Esophagus mucosa (tissue), 1 donor: Measurements from ENCODE around the gene LMAN1L. TPM values are rescaled to one million over a fixed set of nuclear protein-coding genes. Genes with fewer than 3 reads are reported as not detected.

Source experiments
- ATAC-seq: fragments of 200-7000 bp; cut with Tn5 transposase; one replicate; pipeline ENCODE4 v1.9.1; 2020
- total RNA-seq: library from RNA; stranded (reverse); gene quantifications from one replicate; pipeline ENCODE4 v1.2.4, GENCODE V29; 2023
- donor health status: DM: yes; HTN: yes; CAD: no.

Gene LMAN1L
- total RNA-seq, 1 donor from 2014 or later = not detected

- ATAC-seq = no peak
Measured at GRCh38 chr15:74838746-74839525, 26.3 kb downstream of the LMAN1L start.

DNA sequence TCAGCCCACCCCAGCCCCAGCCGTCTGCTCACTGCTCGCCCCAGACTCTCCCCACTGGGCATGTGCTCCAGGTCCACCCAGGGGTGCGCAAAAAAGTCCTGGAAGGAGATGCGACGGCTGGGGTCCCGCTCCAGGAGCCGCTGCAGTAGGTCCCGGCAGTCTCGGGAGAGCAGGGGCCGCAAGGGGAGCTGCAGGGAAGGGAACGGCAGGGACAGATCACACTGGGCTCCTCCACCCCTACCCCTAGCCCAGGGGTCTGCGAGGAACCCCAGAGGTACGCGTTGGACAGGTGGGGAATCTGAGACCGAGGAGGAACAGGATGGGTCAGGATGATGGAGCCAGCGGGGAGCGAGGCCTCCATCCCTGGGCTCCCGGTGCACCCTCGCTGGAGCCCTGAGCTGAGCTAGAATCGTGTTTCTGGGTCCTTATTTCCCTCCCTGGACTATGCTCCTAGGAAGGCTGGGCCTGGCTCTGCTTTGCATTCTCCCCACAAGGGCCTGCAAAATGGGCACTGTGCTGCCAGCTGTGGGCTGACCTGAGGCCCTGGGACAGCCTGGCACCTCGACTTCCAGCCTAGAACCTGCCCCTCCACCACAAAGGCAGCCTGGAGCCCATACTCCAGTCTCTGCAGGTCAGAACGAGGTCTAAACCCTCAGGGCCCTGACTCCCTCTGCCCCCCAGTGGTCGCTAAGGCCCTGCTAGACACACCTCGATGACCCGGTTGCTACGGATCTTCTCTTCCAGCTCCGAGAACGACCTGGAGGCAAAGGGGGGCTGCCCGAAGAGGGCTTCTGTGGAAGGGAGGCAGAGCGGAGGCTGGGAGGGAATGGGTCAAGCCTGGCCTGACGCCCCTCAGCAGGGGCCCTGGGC, 27.1 kb downstream of the LMAN1L start:
- no peak for ATAC-seq

DNA sequence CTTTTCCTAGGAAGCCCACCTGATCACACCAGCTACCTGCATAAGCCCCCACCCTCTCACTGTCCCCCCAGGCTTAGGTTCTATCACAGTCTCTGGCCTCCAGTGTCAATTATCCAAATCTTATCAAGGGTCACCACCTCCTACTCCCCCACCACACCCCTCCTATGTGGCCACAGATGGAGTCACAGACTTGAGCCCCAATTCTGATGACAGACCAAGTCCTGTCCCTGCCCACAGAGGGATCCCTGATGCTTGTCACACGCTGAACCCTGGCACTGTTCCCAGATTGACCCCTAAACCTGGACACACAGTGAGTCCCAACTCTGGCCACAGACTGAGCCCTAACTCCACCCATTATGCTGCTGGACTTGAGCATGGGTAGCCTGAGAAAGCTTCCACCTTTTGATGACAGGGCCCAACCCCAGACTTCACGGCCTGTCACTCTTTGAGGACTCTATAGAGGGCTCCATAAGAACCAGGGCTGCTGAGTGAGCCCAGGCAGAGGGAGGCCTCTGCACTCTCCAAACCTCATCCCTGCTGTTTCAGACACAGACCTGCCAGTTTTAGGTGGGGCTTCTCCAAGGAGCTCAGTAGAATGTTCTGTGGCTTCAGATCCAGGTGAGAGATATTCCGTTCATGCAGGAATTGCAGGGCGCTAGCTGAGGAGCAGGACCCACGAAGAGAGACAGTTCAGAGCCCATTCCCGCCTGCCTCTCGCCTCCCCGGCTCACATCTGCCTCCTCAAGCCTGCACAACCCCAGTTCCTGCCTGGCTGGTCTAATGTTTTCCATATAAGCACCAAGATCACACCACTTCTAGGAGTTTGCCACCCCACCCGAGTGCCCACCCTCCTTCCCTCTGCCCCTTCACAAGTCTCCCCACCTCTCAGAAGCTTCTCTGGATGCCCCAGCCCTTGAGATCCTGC, 28.5 kb downstream of the LMAN1L start:
- no peak for ATAC-seq

DNA sequence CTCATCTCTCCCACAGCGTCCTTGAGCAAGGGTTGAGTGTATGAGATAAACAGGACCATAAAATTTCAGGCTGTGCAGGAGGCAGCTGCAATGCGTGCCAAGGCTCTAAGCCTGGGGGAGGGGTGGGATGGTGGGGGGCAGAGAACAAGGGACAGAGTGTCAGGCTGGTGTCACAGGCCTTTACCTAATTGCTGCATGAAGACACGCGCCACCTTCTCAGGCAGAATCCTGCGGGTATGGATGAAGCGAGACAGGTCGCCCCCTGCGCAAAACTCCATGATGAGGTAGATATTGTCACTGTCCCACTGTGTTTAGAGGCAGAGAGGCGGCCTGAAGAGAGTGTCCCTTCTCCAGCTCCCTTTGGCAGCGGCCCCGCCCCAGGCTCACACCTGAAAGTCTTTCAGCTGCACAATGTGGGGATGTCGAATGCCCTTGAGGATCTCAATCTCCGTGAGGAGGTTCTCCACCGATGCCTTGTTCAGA, 29.3 kb downstream of the LMAN1L start:
- ATAC-seq = no peak

- peak; percentile 89 for ATAC-seq
Measured at GRCh38 chr15:74842581-74843444, 30.2 kb downstream of the LMAN1L start, which contains the start of gene ULK3. ULK3 (minus strand) TSS chr15:74843156; CDS start chr15:74843105, 51 bp downstream.

- no peak for ATAC-seq
Measured at GRCh38 chr15:74843445-74843828, 30.8 kb downstream of the LMAN1L start.

DNA sequence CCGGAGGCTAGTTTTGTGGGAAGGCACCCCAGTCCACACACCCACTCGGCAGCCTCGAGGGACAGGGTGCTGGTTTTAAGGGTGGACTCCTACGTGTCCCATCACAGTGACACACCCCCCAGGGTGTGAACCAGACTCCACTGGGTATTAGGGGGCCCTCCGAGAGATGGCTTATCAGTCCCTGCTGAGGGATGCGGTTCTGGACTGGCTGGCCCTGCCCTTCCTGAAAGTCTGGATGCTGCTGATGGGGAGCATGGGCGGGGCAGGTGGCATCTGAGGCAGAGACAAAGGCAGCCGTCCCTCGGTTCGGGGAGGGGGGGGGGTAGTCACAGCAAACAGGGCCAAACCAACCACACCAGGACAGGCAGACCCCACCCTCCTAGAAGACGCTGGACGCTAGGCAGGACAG, 31.3 kb downstream of the LMAN1L start:
- ATAC-seq = peak; percentile 20

- no peak for ATAC-seq
Measured at GRCh38 chr15:74844319-74845207, 31.9 kb downstream of the LMAN1L start.

DNA sequence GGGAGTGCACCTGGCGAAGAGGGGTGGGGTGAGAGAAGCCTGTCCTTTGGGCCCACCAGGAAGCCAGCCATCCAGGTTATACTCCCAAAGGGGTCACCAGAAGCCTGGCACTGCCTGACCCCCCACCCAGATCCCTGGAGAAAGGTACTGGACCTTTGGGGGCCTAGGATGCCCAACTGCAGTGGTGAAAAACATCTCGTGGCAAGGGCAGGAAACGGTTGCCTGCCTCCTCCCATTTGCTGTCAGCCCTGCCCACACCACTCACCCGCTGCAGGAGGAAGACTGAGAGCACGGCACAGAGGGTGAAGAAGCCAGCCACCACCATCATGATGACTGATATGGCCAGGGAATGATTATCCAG, 32.6 kb downstream of the LMAN1L start:
- no peak for ATAC-seq

DNA sequence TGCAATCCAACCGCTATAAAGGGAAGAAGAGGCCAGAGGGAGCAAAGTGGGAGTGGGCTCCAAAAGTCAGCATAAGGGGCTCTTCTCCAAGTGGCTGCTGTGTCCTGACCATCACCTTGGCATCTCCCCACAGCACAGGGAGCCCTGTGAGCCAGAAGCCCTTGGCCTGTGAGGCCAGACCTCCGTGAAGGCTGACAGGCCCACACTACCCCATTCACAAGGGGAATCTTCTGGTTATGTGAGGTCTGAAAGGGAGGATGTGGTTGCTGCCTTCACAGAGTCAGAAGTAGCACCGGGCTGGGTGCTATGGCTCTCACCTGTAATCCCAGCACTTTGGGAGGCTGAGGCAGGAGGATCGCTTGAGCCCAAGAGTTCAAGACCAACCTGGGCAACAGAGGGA, 32.9 kb downstream of the LMAN1L start:
- ATAC-seq = no peak

- ATAC-seq = no peak
Measured at GRCh38 chr15:74847432-74847831, 34.8 kb downstream of the LMAN1L start.

DNA sequence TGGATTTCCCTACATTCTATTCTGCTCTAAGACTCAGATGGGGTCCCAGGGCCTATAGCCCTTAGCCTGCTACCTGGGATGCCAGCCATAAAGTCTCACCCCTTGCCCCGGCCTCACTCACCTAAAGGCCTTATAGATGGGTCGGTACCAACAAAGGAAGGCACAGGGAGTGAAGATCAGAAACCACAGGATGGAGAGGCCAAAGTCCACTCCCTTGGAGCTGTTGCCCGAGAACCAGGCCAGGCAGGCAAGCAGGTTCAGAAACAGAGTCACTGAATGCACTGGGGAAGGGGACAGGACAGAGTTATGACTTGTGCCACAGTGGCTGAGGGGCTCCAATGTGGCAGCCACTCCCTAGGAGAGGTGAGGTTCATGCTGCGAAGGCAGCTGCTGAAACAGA, 37.8 kb downstream of the LMAN1L start:
- ATAC-seq = no peak

DNA sequence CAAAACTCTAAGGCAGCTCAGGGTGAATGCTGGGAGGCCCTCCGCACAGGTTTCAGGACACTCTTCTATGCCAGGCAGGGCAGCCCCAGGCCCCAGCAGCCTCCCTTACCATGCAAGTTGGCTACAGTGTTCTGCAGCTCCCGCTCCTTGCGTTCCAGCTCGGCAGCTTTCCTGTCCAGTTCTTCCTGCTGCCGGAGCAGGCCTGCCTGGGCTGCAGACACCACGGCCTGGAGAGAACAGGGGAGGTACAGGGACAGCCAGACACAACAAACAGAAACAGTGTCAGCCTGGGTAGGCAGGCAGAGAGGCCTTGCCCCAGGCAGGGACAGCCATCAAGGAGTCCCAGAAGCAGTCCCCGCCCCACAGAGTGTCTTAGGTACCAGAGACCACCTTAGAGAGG, 39.3 kb downstream of the LMAN1L start:
- no peak for ATAC-seq

- ATAC-seq = no peak
Measured at GRCh38 chr15:74854453-74855022, 41.9 kb downstream of the LMAN1L start.

GRCh38 chr15:74855857-74856256, 43.2 kb downstream of the LMAN1L start:
- peak; percentile 30 for ATAC-seq

GRCh38 chr15:74856537-74856936, 43.9 kb downstream of the LMAN1L start:
- no peak for ATAC-seq

DNA sequence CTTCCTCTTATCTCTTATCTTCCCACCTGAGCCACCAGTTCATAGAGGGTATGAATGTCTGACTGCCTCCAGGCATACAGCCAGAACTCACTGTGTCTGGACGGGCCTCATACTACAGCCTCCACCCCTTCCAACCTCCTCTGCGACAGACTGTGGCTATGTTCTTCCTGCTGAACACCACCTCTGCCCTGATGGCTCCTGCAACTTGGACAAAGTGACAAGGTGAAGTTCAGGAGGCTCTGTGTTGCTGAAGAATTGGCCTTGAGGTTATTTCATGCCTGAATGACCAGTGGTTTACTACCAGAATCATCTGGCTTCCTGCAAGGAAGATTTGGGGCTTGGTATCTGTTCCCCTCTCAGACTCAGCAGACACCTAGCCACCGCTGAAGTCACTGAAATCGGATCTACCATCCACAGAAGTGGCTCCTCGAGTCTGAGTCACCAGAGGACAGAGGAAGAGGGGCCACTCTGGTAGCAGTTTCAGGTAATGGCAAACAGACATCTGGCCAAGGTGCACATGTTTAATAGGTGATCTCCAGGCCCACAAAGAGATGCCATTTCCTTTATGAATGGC, 44.5 kb downstream of the LMAN1L start:
- ATAC-seq = peak; percentile 23

- no peak for ATAC-seq
Measured at GRCh38 chr15:74857671-74858368, 45.2 kb downstream of the LMAN1L start.

DNA sequence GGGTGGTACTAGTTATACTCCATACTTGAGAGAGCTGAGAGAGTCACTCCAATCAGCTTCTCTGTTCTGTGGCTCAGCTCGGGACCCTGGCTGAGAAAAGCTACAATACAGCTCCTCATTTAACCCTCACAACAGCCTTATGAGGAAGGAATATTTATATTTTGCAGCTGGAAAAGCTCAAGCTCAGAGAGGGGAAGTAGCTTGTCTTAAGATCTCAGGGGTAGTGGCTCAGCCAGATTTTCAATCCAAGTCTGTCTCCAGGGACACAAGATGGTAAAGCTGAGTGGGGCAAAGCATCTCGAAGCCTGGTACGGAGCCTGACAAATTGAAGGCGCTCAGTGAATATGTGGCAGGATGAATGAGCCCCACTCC, 45.7 kb downstream of the LMAN1L start:
- ATAC-seq = no peak
